ENCODE results near the gene SEPTIN10.
"Not testable (repeated sequence)": the region's sequence is repeated elsewhere in the genome, so short reads cannot be mapped to it uniquely, and the experiment has no call there.

Gene SEPTIN10

DNA sequence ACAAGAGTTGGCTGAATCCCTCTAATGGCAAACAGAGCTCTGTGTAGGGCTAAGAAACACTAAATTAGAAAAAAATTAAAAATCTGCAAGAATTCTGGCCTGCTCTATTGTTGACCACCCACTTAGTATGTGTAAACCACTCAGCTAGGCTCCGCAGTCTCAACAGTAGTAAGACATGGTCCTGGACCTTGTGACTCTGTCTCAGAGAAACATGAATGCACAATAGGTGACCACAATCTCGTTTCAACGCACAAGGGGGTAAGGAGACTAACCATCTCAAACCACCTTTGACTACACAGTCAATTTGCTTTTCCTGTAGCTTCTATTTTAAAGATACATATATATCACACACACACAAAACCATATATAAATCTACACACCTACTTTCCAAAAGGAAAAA, 16.5 kb downstream of the SEPTIN10 start:
- WGBS, 2 experiments (ENCODE audit: insufficient coverage in 2 of 2): 85 to 90% methylated on average over 1 to 3 of the region's 3 CpGs
- Histone ChIP-seq H3K27ac (ENCODE audit: low read depth, low read length, severe bottlenecking) (no peak overlapping the region), H3K4me1 (ENCODE audit: control insufficient read depth, insufficient read depth, low read length, poor library complexity, severe bottlenecking) (peaks cover 20% of the 10 kb centered on the region)

DNA sequence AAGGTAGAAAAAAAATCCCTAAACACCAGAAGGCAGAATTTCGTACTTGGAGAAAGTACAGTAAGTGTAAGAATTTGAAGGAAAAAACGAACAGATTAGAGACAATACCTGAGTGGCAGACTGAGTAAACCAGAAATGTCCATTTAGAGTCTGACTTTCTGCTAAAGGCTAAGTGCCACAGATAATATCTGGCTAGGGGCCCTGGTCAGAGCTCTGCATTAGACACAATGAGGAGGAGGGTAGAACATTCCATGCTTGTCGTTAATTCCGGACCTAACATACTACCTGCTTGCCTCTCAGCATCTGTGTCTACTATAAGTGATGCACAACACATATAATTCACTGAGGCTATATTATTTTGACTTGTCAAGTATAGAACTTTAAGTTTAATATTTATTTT, 18.1 kb downstream of the SEPTIN10 start:
- peaks cover 25% of the 10 kb centered on the region for H3K4me1 ChIP-seq (ENCODE audit: control insufficient read depth, insufficient read depth, low read length, poor library complexity, severe bottlenecking)
- peaks cover 37% of the 10 kb centered on the region for H3K36me3 ChIP-seq (ENCODE audit: control insufficient read depth, insufficient read depth, low read length)
- H3K4me3 ChIP-seq (ENCODE audit: extremely low read depth, insufficient read depth, low read length, poor library complexity, severe bottlenecking): no peak overlapping the region
- WGBS, 2 experiments (ENCODE audit: insufficient coverage in 2 of 2): 77 to 100% methylated on average over 2 of the region's 4 CpGs
- H3K9me3 ChIP-seq (ENCODE audit: control insufficient read depth, low read length): no peaks in the 10 kb centered on the region
- H3K27ac ChIP-seq (ENCODE audit: low read depth, low read length, severe bottlenecking): peak overlapping the region; percentile 26

More for the DNA sequence above, 16.5 kb downstream of the SEPTIN10 start:
- H3K36me3 ChIP-seq (ENCODE audit: control insufficient read depth, insufficient read depth, low read length): peaks cover 28% of the 10 kb centered on the region
- H3K9me3 ChIP-seq (ENCODE audit: control insufficient read depth, low read length): no peaks in the 10 kb centered on the region
- no peak overlapping the region for H3K4me3 ChIP-seq (ENCODE audit: extremely low read depth, insufficient read depth, low read length, poor library complexity, severe bottlenecking)

DNA sequence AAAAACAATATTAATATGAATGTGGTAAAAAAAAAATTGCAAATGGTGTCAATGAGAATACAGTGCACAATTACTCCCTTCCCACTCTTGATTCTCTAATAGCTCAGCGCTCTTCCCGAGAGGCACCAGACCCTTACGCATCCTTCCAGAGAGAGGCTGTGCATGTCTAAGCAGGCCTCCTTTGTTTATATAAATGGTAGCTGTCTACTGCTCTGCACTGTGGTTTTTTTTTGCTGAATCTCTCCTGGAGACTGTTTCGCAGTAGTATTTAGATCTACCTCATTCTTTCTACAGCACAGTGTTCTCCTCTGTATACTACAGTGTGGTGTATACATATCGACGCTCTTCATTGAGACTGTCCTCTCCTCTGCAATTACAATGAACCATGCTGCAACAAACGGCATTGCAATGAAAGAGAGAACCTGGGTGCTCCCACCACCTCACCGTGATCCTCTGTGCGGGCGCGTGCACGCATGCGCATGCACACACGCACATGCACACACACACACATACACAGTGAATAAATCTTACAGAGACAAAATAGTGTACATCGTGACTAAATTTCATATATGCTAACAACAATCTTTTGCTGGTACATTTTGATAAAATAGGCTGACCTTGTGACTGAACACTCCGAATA, 19.4 kb downstream of the SEPTIN10 start:
- 94% methylated on average over 4 to 10 of the region's 16 CpGs for WGBS, 2 experiments (ENCODE audit: insufficient coverage in 2 of 2)
- peaks cover 25% of the 10 kb centered on the region for H3K4me1 ChIP-seq (ENCODE audit: control insufficient read depth, insufficient read depth, low read length, poor library complexity, severe bottlenecking)
- no peaks in the 10 kb centered on the region for H3K9me3 ChIP-seq (ENCODE audit: control insufficient read depth, low read length)
- peaks cover 39% of the 10 kb centered on the region for H3K36me3 ChIP-seq (ENCODE audit: control insufficient read depth, insufficient read depth, low read length)
- H3K4me3 ChIP-seq (ENCODE audit: extremely low read depth, insufficient read depth, low read length, poor library complexity, severe bottlenecking): no peak overlapping the region
- H3K27ac ChIP-seq (ENCODE audit: low read depth, low read length, severe bottlenecking): peak overlapping the region; percentile 1

DNA sequence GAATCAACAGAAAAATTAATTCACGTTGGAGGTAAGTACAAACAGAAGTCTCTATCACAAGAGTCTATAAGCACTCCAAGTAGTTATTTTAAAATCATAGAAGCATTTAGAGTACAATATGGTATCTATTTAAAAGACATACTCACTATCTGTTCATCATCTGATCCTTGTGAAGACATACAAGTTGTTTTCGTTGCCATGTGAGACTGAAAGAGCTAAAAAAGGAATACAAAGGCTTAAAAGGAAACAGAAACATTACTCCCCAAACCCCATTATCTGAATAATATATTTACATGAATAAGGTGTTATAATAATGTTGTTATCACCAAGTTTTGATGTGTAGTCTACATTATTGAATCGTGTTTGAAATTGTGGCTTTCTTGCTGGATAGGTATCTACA, 20.9 kb downstream of the SEPTIN10 start:
- Histone ChIP-seq H3K4me3 (ENCODE audit: extremely low read depth, insufficient read depth, low read length, poor library complexity, severe bottlenecking) (no peak overlapping the region), H3K4me1 (ENCODE audit: control insufficient read depth, insufficient read depth, low read length, poor library complexity, severe bottlenecking) (peaks cover 25% of the 10 kb centered on the region), H3K27ac (ENCODE audit: low read depth, low read length, severe bottlenecking) (no peak overlapping the region), H3K9me3 (ENCODE audit: control insufficient read depth, low read length) (no peaks in the 10 kb centered on the region), H3K36me3 (ENCODE audit: control insufficient read depth, insufficient read depth, low read length) (peaks cover 51% of the 10 kb centered on the region)
- no CpG with 5 or more reads among the region's 3 CpGs for WGBS, 2 experiments (ENCODE audit: insufficient coverage in 2 of 2)

DNA sequence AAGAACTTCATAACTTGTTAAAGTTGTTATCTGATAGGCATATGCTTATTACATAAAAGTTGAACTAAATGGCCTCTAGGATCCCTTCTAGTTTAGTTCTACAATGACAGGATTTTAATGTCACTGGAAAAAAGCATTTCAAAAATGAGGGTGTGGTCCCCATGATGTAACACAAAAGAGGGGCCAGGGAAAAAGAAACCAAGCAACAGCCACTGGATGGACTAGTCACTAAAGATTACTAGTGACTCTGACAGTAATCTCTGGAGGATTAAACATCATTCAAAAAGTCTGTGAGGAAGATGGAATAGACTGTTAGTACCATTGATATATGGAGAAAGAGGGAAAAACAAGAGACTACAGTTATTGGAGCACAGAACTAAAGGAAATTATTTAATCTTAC, 22.6 kb downstream of the SEPTIN10 start:
- Histone ChIP-seq H3K27ac (ENCODE audit: low read depth, low read length, severe bottlenecking) (no peak overlapping the region), H3K9me3 (ENCODE audit: control insufficient read depth, low read length) (no peaks in the 10 kb centered on the region), H3K4me3 (ENCODE audit: extremely low read depth, insufficient read depth, low read length, poor library complexity, severe bottlenecking) (no peak overlapping the region), H3K36me3 (ENCODE audit: control insufficient read depth, insufficient read depth, low read length) (peaks cover 52% of the 10 kb centered on the region), H3K4me1 (ENCODE audit: control insufficient read depth, insufficient read depth, low read length, poor library complexity, severe bottlenecking) (peaks cover 22% of the 10 kb centered on the region)

DNA sequence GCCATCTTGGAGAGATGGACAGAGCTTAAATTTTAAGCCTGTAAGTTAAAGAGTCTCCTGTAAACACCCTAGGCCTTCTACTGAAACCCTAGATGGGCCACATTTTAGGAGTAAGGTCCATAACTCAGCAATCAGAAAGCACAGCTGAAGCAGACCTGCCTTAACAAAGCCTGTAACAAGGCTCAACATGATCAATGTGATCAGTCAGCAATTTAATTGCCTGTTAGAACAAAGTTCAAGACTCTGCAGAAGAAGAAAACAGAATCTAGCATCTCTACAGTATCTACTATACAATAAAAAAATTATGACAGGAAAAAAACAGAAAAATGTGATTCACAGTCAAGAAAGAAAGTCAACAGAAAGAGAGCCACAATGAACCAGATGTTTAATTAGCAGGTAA, 27.1 kb downstream of the SEPTIN10 start:
- Histone ChIP-seq H3K4me1 (ENCODE audit: control insufficient read depth, insufficient read depth, low read length, poor library complexity, severe bottlenecking) (peaks cover 5% of the 10 kb centered on the region), H3K27ac (ENCODE audit: low read depth, low read length, severe bottlenecking) (no peak overlapping the region), H3K4me3 (ENCODE audit: extremely low read depth, insufficient read depth, low read length, poor library complexity, severe bottlenecking) (no peak overlapping the region), H3K9me3 (ENCODE audit: control insufficient read depth, low read length) (no peaks in the 10 kb centered on the region), H3K36me3 (ENCODE audit: control insufficient read depth, insufficient read depth, low read length) (peaks cover 50% of the 10 kb centered on the region)

DNA sequence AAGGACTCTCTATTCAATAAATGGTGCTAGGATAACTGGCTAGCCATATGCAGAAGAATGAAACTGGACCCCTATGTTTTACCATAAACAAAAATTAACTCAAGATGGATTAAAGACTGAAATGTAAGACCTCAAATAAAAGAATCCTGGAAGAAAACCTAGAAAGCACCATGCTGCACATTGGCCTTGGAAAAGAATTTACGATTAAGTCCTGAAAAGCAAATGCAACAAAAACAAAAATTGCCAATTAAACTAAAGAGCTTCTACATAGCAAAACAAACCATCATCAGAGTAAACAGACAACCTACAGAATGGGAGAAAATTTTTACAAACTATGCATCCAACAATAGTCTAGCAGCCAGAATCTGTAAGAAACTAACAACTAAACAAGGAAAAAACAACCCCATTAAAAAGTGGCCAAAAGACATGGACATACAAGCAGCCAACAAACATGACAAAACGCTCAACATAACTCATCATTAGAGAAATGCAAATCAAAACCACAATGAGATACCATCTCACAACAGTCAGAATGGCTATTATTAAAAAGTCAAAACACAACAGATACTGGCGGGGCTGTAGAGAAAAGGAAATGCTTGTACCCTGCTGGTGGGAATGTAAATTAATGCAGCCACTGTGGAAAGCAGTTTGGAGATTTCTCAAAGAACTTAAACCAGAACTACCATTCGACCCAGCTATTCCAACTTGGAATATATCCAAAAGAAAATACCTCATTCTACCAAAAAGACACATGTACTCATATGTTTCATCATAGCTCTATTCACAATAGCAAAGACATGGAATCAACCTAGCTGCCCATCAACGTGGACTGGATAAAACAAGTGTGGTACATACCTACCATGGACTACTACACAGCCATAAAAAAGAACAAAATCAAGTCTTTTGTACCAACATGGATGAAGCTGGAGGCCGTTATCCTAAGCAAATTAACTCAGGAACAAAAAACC, 30.6 kb downstream of the SEPTIN10 start:
- peaks cover 25% of the 10 kb centered on the region for H3K36me3 ChIP-seq (ENCODE audit: control insufficient read depth, insufficient read depth, low read length)
- no peak overlapping the region for H3K27ac ChIP-seq (ENCODE audit: low read depth, low read length, severe bottlenecking)
- no peaks in the 10 kb centered on the region for H3K9me3 ChIP-seq (ENCODE audit: control insufficient read depth, low read length)
- H3K4me1 ChIP-seq (ENCODE audit: control insufficient read depth, insufficient read depth, low read length, poor library complexity, severe bottlenecking): no peaks in the 10 kb centered on the region
- WGBS, 2 experiments (ENCODE audit: insufficient coverage in 2 of 2): 82 to 100% methylated on average over 2 to 3 of the region's 6 CpGs
- H3K4me3 ChIP-seq (ENCODE audit: extremely low read depth, insufficient read depth, low read length, poor library complexity, severe bottlenecking): no peak overlapping the region

DNA sequence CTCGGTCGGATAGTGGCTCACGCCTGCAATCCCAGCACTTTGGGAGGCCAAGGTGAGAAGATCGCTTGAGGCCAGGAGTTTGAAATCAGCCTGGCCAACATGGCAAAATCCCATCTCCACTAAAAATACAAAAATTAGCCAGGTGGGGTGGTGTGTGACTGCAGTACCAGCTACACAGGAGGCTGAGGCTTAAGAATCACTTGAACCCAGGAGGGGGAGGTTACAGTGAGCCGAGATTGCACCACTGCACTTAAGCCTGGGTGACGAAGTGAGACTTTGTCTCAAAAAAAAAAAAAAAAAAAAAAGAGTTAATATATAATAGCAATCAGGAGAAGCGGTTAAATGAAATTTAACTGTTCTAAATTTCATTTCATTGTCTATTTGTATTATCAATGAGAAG, 36.1 kb downstream of the SEPTIN10 start:
- not testable (repeated sequence) for H3K4me3 ChIP-seq (ENCODE audit: extremely low read depth, insufficient read depth, low read length, poor library complexity, severe bottlenecking); H3K4me1 ChIP-seq (ENCODE audit: control insufficient read depth, insufficient read depth, low read length, poor library complexity, severe bottlenecking); H3K9me3 ChIP-seq (ENCODE audit: control insufficient read depth, low read length); H3K27ac ChIP-seq (ENCODE audit: low read depth, low read length, severe bottlenecking)
- H3K36me3 ChIP-seq (ENCODE audit: control insufficient read depth, insufficient read depth, low read length): peaks cover 37% of the 10 kb centered on the region
- WGBS, 2 experiments (ENCODE audit: insufficient coverage in 2 of 2): no CpG with 5 or more reads among the region's 7 CpGs

DNA sequence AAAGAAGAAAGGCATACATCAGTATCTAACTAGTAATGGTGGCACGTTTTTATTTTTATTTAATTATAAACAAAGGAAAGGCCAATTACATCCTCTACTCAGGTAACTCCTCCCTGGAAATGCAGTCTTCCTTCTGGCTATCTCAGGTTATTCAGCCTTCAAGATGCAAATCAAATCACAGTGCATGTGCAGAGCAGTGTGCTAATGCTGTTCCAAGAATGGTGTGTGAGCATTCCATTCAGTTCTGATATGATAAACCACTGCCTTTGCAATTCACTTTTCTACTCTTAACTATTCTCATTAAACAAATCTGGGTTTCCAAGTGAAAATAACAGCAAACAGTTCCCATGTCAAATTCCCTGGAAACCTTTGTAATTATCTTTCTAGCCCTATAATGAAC, 38.4 kb downstream of the SEPTIN10 start:
- Histone ChIP-seq H3K36me3 (ENCODE audit: control insufficient read depth, insufficient read depth, low read length) (peaks cover 56% of the 10 kb centered on the region), H3K4me3 (ENCODE audit: extremely low read depth, insufficient read depth, low read length, poor library complexity, severe bottlenecking) (no peak overlapping the region)

DNA sequence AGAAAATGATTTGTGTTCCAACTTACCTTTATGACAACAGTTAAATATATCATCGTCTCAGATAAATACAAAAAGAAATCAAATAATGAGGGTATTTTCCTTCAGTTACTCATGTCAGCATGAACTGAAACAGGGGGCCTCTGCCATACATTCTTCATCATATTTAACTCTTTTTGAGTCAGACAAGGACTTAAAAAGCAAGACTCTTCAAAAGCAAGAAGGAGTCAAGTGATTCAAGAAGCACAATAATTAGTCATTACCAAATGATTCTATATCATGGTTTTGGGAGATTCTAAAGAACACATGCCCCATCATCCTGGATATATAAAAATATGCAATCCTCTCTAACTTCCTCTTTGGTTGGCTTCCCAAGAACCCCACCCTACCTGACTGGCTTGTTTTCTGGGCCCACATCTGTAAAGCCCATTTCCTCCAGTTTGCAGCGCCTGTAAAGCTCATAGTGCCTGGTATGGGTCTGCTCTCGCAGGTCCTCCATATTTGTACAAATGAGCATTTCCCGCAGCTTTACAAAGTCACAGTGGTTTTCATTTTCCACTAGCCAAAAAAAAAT, 49.7 kb downstream of the SEPTIN10 start:
- Histone ChIP-seq H3K36me3 (ENCODE audit: control insufficient read depth, insufficient read depth, low read length) (peaks cover 85% of the 10 kb centered on the region), H3K4me1 (ENCODE audit: control insufficient read depth, insufficient read depth, low read length, poor library complexity, severe bottlenecking) (no peaks in the 10 kb centered on the region), H3K9me3 (ENCODE audit: control insufficient read depth, low read length) (no peaks in the 10 kb centered on the region), H3K27ac (ENCODE audit: low read depth, low read length, severe bottlenecking) (no peak overlapping the region), H3K4me3 (ENCODE audit: extremely low read depth, insufficient read depth, low read length, poor library complexity, severe bottlenecking) (no peak overlapping the region)
- WGBS, 2 experiments (ENCODE audit: insufficient coverage in 2 of 2): 67 to 100% methylated on average over 1 to 3 of the region's 4 CpGs

More for the DNA sequence above, 38.4 kb downstream of the SEPTIN10 start:
- no CpG with 5 or more reads among the region's 1 CpG for WGBS, 2 experiments (ENCODE audit: insufficient coverage in 2 of 2)
- H3K9me3 ChIP-seq (ENCODE audit: control insufficient read depth, low read length): no peaks in the 10 kb centered on the region
- no peaks in the 10 kb centered on the region for H3K4me1 ChIP-seq (ENCODE audit: control insufficient read depth, insufficient read depth, low read length, poor library complexity, severe bottlenecking)
- H3K27ac ChIP-seq (ENCODE audit: low read depth, low read length, severe bottlenecking): no peak overlapping the region

DNA sequence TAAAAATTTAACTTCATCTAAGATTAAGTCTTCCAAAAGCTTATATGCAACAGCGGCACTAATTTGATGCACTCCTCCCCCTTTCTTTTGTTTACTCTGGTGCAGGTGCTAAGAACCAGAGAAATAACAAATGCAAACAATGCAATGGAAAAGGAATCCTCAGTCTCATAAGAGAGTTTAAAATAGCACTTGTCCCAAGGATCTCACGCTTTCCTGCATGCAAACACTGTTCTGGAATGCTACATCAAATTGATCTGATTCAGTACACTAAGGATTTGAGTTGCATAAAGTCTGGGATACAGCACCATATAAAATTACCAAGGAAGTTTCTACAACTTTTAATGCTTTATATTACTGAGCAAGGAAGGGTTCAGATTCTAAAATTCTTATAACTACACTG, 50.5 kb downstream of the SEPTIN10 start:
- no peaks in the 10 kb centered on the region for H3K4me1 ChIP-seq (ENCODE audit: control insufficient read depth, insufficient read depth, low read length, poor library complexity, severe bottlenecking)
- no peak overlapping the region for H3K27ac ChIP-seq (ENCODE audit: low read depth, low read length, severe bottlenecking)
- H3K36me3 ChIP-seq (ENCODE audit: control insufficient read depth, insufficient read depth, low read length): peaks cover 89% of the 10 kb centered on the region
- 50 to 100% methylated on average over 1 to 2 of the region's 2 CpGs for WGBS, 2 experiments (ENCODE audit: insufficient coverage in 2 of 2)
- H3K4me3 ChIP-seq (ENCODE audit: extremely low read depth, insufficient read depth, low read length, poor library complexity, severe bottlenecking): no peak overlapping the region
- H3K9me3 ChIP-seq (ENCODE audit: control insufficient read depth, low read length): no peaks in the 10 kb centered on the region

Data from mesodermal cell (in vitro differentiated cells).